GM23338 (cell line): Measurements from ENCODE around the gene SCGB1C2. TPM values are rescaled to one million over a fixed set of nuclear protein-coding genes. Genes with fewer than 3 reads are reported as not detected.
A peak's percentile ranks its signal among the peaks of the same experiment; 100 is the strongest.

Source experiments
- ATAC-seq: fragments of 200-7000 bp; cut with Tn5 transposase; 3 replicates; pipeline ENCODE4 v1.9.1; 2020
- DNase-seq: peaks from one replicate; pipeline ENCODE4 v3.0.0-alpha.2; 2015; ENCODE audit warnings: low spot score
- H2AFZ ChIP-seq: fragments of 200-600 bp; sonication (generic); 2 replicates; pipeline ENCODE4 v1.8.0; 2016; ENCODE audit warnings: antibody characterized with exemption, mild to moderate bottlenecking, moderate library complexity
- H3F3A ChIP-seq: fragments of 200-600 bp; sonication (generic); replicated peaks from 2 replicates; pipeline ENCODE4 v1.8.0; 2017; ENCODE audit warnings: antibody characterized with exemption, mixed run types, low read depth
- H3K27ac ChIP-seq: fragments of 200-600 bp; sonication (generic); 2 replicates; pipeline ENCODE4 v1.6.1; 2016; ENCODE audit warnings: low read depth
- H3K27me3 ChIP-seq: fragments of 200-600 bp; sonication (generic); 2 replicates; pipeline ENCODE4 v1.8.0; 2016; ENCODE audit warnings: mild to moderate bottlenecking, mixed run types, moderate library complexity; ENCODE audit not compliant: insufficient read depth
- H3K36me3 ChIP-seq: fragments of 200-600 bp; sonication (generic); 2 replicates; pipeline ENCODE4 v1.8.0; 2016; ENCODE audit warnings: mild to moderate bottlenecking; ENCODE audit not compliant: insufficient read depth
- H3K4me1 ChIP-seq: fragments of 200-600 bp; sonication (generic); 2 replicates; pipeline ENCODE4 v1.8.0; 2016; ENCODE audit warnings: mild to moderate bottlenecking, moderate library complexity; ENCODE audit not compliant: insufficient read depth
- H3K4me2 ChIP-seq: fragments of 200-600 bp; sonication (generic); 2 replicates; pipeline ENCODE4 v1.7.1; 2017; ENCODE audit warnings: mixed run types
- H3K4me3 ChIP-seq: fragments of 200-600 bp; sonication (generic); 2 replicates; pipeline ENCODE4 v1.6.1; 2016; ENCODE audit warnings: mixed run types
- H3K79me2 ChIP-seq: fragments of 200-600 bp; sonication (generic); replicated peaks from 2 replicates; pipeline ENCODE4 v1.8.0; 2017; ENCODE audit warnings: mild to moderate bottlenecking; ENCODE audit not compliant: insufficient read depth
- H3K9me2 ChIP-seq: fragments of 200-600 bp; sonication (generic); 2 replicates; pipeline ENCODE4 v1.8.0; 2017; ENCODE audit not compliant: insufficient read depth
- H4K20me1 ChIP-seq: fragments of 200-600 bp; sonication (generic); replicated peaks from 2 replicates; pipeline ENCODE4 v1.8.0; 2017; ENCODE audit warnings: mild to moderate bottlenecking; ENCODE audit not compliant: insufficient read depth
- H3K27ac Mint-ChIP-seq: 2 replicates; pipeline ENCODE4 v1.8.0; 2020; ENCODE audit warnings: inconsistent platforms, mild to moderate bottlenecking, moderate library complexity, mixed read lengths
- H3K27me3 Mint-ChIP-seq: 3 replicates; pipeline ENCODE4 v1.8.0; 2022; ENCODE audit warnings: low read depth, mild to moderate bottlenecking, moderate library complexity, mixed read lengths, inconsistent platforms; ENCODE audit not compliant: insufficient read depth, poor library complexity
- H3K36me3 Mint-ChIP-seq: 3 replicates; pipeline ENCODE4 v1.8.0; 2021; ENCODE audit warnings: low read depth, mild to moderate bottlenecking, inconsistent platforms, moderate library complexity, mixed read lengths
- H3K4me1 Mint-ChIP-seq: 3 replicates; pipeline ENCODE4 v1.8.0; 2020; ENCODE audit warnings: mild to moderate bottlenecking, inconsistent platforms, mixed read lengths
- H3K4me3 Mint-ChIP-seq: 3 replicates; pipeline ENCODE4 v1.8.0; 2021; ENCODE audit warnings: moderate library complexity, mild to moderate bottlenecking, inconsistent platforms, mixed read lengths
- H3K9me3 Mint-ChIP-seq: 3 replicates; pipeline ENCODE4 v1.8.0; 2020; ENCODE audit warnings: moderate library complexity, mild to moderate bottlenecking, inconsistent platforms, mixed read lengths
- CREB1 ChIP-seq: fragments of 250-450 bp; sonication (Bioruptor Pico); IDR thresholded peaks from 2 replicates; pipeline ENCODE4 v1.5.0; 2020; ENCODE audit warnings: low read depth, mild to moderate bottlenecking, moderate library complexity
- EZH2 ChIP-seq: fragments of 200-600 bp; sonication (generic); IDR thresholded peaks from one replicate; pipeline ENCODE4 v1.8.0; 2017; ENCODE audit warnings: antibody characterized with exemption, mild to moderate bottlenecking, low read depth; ENCODE audit not compliant: unreplicated experiment
- EZH2phosphoT487 ChIP-seq: fragments of 200-600 bp; sonication (generic); IDR thresholded peaks from one replicate; pipeline ENCODE4 v1.8.1; 2018; ENCODE audit warnings: antibody characterized with exemption; ENCODE audit not compliant: unreplicated experiment
- JUNB ChIP-seq: IDR thresholded peaks from one replicate; pipeline ENCODE4 v1.6.1; 2016; ENCODE audit warnings: antibody characterized with exemption; ENCODE audit not compliant: unreplicated experiment
- NANOG ChIP-seq: IDR thresholded peaks from 2 replicates; pipeline ENCODE4 v1.6.1; 2016; ENCODE audit warnings: antibody characterized with exemption, borderline replicate concordance
- POLR2AphosphoS5 ChIP-seq: IDR thresholded peaks from 2 replicates; pipeline ENCODE4 v1.6.1; 2016; ENCODE audit warnings: antibody characterized with exemption, low read depth
- STAT1 ChIP-seq: IDR thresholded peaks from one replicate; pipeline ENCODE4 v1.6.1; 2016; ENCODE audit warnings: antibody characterized with exemption; ENCODE audit not compliant: unreplicated experiment
- ZNF114 ChIP-seq: fragments of 250-450 bp; sonication (Bioruptor Pico); IDR thresholded peaks from 2 replicates; pipeline ENCODE4 v1.5.0; 2020; ENCODE audit warnings: mild to moderate bottlenecking, moderate library complexity
- ZNF331 ChIP-seq: fragments of 250-450 bp; sonication (Bioruptor Pico); IDR thresholded peaks from 2 replicates; pipeline ENCODE4 v1.5.0; 2020; ENCODE audit warnings: low read depth, mild to moderate bottlenecking, moderate library complexity
- polyA plus RNA-seq: library from polyadenylated mRNA; unstranded; fragments of >200 nt; fragmentation: Nextera tagmentation; extraction: Ambion mirVana; gene quantifications from 2 replicates; pipeline ENCODE4 v1.2.1, GENCODE V29; 2016
- total RNA-seq: library from RNA; depleted of rRNA; stranded (reverse); fragments of >200 nt; shearing (Covaris generic); gene quantifications from 2 replicates; pipeline ENCODE4 v1.2.3, GENCODE V29; 2014
- TF ChIP-seq, protein P1 (sequence below): IDR thresholded peaks from 2 replicates; pipeline ENCODE4 v1.6.1; 2016; ENCODE audit warnings: antibody characterized with exemption
- TF ChIP-seq, protein P2 (sequence below): IDR thresholded peaks from one replicate; pipeline ENCODE4 v1.6.1; 2018; ENCODE audit warnings: antibody characterized with exemption; ENCODE audit not compliant: unreplicated experiment
- TF ChIP-seq, protein P3 (sequence below), 2 experiments: fragments of 200-600 bp in 1 of 2; sonication (generic) in 1 of 2; conservative IDR thresholded peaks; 2 replicates each; pipeline versions ENCODE4 v1.5.1 to v1.6.1; 2016 to 2017; ENCODE audit warnings: antibody characterized with exemption in 2 of 2, low read depth in 2 of 2, mild to moderate bottlenecking in 2 of 2, moderate library complexity in 1 of 2
- TF ChIP-seq, protein P4 (sequence below): fragments of 250-450 bp; sonication (Bioruptor Pico); IDR thresholded peaks from 2 replicates; pipeline ENCODE4 v1.5.0; 2020; ENCODE audit warnings: mild to moderate bottlenecking, moderate library complexity

The SCGB1C2 gene
- total and polyA plus RNA-seq, 2 experiments from 2014 or later: not detected

DNA sequence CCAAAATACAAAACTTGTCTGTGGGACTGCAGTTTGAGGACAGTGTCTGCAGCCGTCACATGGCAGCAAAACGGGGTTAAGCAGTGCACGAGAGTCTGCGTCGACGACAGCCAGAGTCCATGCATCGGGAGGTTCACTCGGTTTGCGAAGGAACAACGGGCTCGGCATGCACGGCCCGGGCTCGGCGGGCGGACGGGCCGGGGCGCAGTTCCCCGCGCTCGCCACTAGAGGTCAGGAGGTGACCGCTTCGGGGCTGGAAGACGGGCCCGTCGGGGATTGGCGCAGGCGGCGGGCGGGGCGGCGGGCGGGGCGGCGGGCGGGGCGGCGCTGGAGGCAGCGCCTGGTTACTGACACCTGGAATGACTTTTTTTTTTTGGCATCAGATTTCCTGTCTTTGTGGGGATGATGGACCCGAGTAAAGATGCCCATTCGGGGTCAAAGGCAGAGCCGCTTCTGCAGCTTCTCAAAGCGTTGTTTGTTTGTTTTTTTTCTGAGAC, 6.5 kb downstream of the SCGB1C2 start:
- no peaks in the 10 kb centered on the region for H3K36me3 ChIP-seq
- peak overlapping the region; percentile 27; the same call in 1 of the 2 replicates for H3K4me2 ChIP-seq
- H3K27me3 ChIP-seq: no peaks in the 10 kb centered on the region; the same call in none of the 2 replicates

More for the DNA sequence above, 6.5 kb downstream of the SCGB1C2 start:
- Histone ChIP-seq H2AFZ (no peak overlapping the region), H3K9me2 (no peaks in the 10 kb centered on the region), H3K4me3 (no peak overlapping the region), H4K20me1 (no peaks in the 10 kb centered on the region), H3F3A (no peaks in the 10 kb centered on the region), H3K27ac (no peak overlapping the region), H3K79me2 (no peaks in the 10 kb centered on the region), H3K4me1 (peaks cover 3% of the 10 kb centered on the region; the same call in 1 of the 2 replicates)
- Mint-ChIP-seq H3K36me3 (peaks cover 6% of the 10 kb centered on the region; the same call in 1 of the 3 replicates), H3K4me3 (no peak overlapping the region), H3K9me3 (peaks cover 8% of the 10 kb centered on the region), H3K4me1 (no peaks in the 10 kb centered on the region), H3K27me3 (peaks cover 25% of the 10 kb centered on the region), H3K27ac (no peak overlapping the region)
- DNase-seq: peak; percentile 82
- TF ChIP-seq CREB1 (CRISPR knock-in tag) (no peak; the same call in 1 of the 2 replicates), POLR2AphosphoS5 (peak; percentile 29; the same call in 1 of the 2 replicates), EZH2phosphoT487 (no peak), EZH2 (no peak), NANOG (no peak), STAT1 (no peak), JUNB (no peak), ZNF114 (CRISPR knock-in tag) (no peak), ZNF331 (no peak)
- TF ChIP-seq, protein P1, sequence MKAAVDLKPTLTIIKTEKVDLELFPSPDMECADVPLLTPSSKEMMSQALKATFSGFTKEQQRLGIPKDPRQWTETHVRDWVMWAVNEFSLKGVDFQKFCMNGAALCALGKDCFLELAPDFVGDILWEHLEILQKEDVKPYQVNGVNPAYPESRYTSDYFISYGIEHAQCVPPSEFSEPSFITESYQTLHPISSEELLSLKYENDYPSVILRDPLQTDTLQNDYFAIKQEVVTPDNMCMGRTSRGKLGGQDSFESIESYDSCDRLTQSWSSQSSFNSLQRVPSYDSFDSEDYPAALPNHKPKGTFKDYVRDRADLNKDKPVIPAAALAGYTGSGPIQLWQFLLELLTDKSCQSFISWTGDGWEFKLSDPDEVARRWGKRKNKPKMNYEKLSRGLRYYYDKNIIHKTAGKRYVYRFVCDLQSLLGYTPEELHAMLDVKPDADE: no peak
- TF ChIP-seq, protein P2, sequence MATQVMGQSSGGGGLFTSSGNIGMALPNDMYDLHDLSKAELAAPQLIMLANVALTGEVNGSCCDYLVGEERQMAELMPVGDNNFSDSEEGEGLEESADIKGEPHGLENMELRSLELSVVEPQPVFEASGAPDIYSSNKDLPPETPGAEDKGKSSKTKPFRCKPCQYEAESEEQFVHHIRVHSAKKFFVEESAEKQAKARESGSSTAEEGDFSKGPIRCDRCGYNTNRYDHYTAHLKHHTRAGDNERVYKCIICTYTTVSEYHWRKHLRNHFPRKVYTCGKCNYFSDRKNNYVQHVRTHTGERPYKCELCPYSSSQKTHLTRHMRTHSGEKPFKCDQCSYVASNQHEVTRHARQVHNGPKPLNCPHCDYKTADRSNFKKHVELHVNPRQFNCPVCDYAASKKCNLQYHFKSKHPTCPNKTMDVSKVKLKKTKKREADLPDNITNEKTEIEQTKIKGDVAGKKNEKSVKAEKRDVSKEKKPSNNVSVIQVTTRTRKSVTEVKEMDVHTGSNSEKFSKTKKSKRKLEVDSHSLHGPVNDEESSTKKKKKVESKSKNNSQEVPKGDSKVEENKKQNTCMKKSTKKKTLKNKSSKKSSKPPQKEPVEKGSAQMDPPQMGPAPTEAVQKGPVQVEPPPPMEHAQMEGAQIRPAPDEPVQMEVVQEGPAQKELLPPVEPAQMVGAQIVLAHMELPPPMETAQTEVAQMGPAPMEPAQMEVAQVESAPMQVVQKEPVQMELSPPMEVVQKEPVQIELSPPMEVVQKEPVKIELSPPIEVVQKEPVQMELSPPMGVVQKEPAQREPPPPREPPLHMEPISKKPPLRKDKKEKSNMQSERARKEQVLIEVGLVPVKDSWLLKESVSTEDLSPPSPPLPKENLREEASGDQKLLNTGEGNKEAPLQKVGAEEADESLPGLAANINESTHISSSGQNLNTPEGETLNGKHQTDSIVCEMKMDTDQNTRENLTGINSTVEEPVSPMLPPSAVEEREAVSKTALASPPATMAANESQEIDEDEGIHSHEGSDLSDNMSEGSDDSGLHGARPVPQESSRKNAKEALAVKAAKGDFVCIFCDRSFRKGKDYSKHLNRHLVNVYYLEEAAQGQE: no peak
- TF ChIP-seq, protein P3, sequence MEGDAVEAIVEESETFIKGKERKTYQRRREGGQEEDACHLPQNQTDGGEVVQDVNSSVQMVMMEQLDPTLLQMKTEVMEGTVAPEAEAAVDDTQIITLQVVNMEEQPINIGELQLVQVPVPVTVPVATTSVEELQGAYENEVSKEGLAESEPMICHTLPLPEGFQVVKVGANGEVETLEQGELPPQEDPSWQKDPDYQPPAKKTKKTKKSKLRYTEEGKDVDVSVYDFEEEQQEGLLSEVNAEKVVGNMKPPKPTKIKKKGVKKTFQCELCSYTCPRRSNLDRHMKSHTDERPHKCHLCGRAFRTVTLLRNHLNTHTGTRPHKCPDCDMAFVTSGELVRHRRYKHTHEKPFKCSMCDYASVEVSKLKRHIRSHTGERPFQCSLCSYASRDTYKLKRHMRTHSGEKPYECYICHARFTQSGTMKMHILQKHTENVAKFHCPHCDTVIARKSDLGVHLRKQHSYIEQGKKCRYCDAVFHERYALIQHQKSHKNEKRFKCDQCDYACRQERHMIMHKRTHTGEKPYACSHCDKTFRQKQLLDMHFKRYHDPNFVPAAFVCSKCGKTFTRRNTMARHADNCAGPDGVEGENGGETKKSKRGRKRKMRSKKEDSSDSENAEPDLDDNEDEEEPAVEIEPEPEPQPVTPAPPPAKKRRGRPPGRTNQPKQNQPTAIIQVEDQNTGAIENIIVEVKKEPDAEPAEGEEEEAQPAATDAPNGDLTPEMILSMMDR (conservative IDR thresholded peaks at IDR 0.05; ENCODE audit: low read depth in 2 of 2): peak; percentile 61 to 89
- TF ChIP-seq, protein P4, sequence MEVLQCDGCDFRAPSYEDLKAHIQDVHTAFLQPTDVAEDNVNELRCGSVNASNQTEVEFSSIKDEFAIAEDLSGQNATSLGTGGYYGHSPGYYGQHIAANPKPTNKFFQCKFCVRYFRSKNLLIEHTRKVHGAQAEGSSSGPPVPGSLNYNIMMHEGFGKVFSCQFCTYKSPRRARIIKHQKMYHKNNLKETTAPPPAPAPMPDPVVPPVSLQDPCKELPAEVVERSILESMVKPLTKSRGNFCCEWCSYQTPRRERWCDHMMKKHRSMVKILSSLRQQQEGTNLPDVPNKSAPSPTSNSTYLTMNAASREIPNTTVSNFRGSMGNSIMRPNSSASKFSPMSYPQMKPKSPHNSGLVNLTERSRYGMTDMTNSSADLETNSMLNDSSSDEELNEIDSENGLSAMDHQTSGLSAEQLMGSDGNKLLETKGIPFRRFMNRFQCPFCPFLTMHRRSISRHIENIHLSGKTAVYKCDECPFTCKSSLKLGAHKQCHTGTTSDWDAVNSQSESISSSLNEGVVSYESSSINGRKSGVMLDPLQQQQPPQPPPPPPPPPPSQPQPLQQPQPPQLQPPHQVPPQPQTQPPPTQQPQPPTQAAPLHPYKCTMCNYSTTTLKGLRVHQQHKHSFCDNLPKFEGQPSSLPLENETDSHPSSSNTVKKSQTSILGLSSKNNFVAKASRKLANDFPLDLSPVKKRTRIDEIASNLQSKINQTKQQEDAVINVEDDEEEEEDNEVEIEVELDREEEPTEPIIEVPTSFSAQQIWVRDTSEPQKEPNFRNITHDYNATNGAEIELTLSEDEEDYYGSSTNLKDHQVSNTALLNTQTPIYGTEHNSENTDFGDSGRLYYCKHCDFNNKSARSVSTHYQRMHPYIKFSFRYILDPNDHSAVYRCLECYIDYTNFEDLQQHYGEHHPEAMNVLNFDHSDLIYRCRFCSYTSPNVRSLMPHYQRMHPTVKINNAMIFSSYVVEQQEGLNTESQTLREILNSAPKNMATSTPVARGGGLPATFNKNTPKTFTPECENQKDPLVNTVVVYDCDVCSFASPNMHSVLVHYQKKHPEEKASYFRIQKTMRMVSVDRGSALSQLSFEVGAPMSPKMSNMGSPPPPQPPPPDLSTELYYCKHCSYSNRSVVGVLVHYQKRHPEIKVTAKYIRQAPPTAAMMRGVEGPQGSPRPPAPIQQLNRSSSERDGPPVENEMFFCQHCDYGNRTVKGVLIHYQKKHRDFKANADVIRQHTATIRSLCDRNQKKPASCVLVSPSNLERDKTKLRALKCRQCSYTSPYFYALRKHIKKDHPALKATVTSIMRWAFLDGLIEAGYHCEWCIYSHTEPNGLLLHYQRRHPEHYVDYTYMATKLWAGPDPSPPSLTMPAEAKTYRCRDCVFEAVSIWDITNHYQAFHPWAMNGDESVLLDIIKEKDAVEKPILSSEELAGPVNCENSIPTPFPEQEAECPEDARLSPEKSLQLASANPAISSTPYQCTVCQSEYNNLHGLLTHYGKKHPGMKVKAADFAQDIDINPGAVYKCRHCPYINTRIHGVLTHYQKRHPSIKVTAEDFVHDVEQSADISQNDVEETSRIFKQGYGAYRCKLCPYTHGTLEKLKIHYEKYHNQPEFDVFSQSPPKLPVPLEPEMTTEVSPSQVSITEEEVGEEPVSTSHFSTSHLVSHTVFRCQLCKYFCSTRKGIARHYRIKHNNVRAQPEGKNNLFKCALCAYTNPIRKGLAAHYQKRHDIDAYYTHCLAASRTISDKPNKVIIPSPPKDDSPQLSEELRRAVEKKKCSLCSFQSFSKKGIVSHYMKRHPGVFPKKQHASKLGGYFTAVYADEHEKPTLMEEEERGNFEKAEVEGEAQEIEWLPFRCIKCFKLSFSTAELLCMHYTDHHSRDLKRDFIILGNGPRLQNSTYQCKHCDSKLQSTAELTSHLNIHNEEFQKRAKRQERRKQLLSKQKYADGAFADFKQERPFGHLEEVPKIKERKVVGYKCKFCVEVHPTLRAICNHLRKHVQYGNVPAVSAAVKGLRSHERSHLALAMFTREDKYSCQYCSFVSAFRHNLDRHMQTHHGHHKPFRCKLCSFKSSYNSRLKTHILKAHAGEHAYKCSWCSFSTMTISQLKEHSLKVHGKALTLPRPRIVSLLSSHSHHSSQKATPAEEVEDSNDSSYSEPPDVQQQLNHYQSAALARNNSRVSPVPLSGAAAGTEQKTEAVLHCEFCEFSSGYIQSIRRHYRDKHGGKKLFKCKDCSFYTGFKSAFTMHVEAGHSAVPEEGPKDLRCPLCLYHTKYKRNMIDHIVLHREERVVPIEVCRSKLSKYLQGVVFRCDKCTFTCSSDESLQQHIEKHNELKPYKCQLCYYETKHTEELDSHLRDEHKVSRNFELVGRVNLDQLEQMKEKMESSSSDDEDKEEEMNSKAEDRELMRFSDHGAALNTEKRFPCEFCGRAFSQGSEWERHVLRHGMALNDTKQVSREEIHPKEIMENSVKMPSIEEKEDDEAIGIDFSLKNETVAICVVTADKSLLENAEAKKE (CRISPR knock-in tag): no peak
- ATAC-seq: peak; percentile 85
